Measurements from ENCODE around the gene RRM2.

- no peak for TF ChIP-seq CTCF (IDR thresholded peaks at IDR 0.05; ENCODE audit: low read length)
- no peak for TF ChIP-seq EZH2phosphoT487 (IDR thresholded peaks at IDR 0.05; ENCODE audit: low read length)
- no peak for TF ChIP-seq EZH2 (optimal IDR thresholded peaks at IDR 0.05; ENCODE audit: low read depth, low read length)
Measured at GRCh38 chr2:10123281-10123680, 742 bp downstream of the RRM2 start.

Measured in MM.1S (cell line).